Neural cell (in vitro differentiated cells): ENCODE data around the gene CCDC12. TPM values are rescaled to one million over a fixed set of nuclear protein-coding genes. Genes with fewer than 3 reads are reported as not detected.

Source experiments
- H2AFZ ChIP-seq: fragments of 200-600, 300-800 bp; sonication (generic), shearing (Covaris generic); 2 replicates; pipeline ENCODE4 v1.6.0; 2014; ENCODE audit warnings: low read depth, mild to moderate bottlenecking, antibody characterized with exemption, low read length, moderate library complexity
- H3F3A ChIP-seq: fragments of 200-600 bp; shearing (Covaris generic); 2 replicates; pipeline ENCODE4 v1.6.1; 2016; ENCODE audit warnings: mild to moderate bottlenecking, moderate library complexity, mixed read lengths, antibody characterized with exemption, low read length; ENCODE audit not compliant: insufficient read depth, poor library complexity, severe bottlenecking
- H3K27ac ChIP-seq: fragments of 200-600, 300-800 bp; sonication (generic), shearing (Covaris generic); 2 replicates; pipeline ENCODE4 v1.5.1; 2014; ENCODE audit warnings: mild to moderate bottlenecking, low read length, moderate library complexity
- H3K27me3 ChIP-seq: fragments of 300-800, 200-600 bp; sonication (generic), shearing (Covaris generic); 2 replicates; pipeline ENCODE4 v1.6.0; 2014; ENCODE audit warnings: mild to moderate bottlenecking, low read depth, low read length, moderate library complexity; ENCODE audit not compliant: insufficient read depth
- H3K36me3 ChIP-seq: fragments of 300-800, 200-600 bp; sonication (generic), shearing (Covaris generic); 2 replicates; pipeline ENCODE4 v1.5.1; 2014; ENCODE audit warnings: mild to moderate bottlenecking, antibody characterized with exemption, low read length, moderate library complexity; ENCODE audit not compliant: insufficient read depth
- H3K4me2 ChIP-seq: fragments of 300-800, 200-600 bp; sonication (generic), shearing (Covaris generic); 2 replicates; pipeline ENCODE4 v1.6.0; 2014; ENCODE audit warnings: mild to moderate bottlenecking, low read length
- H3K4me3 ChIP-seq: fragments of 300-800, 200-600 bp; sonication (generic), shearing (Covaris generic); 2 replicates; pipeline ENCODE4 v1.5.1; 2014; ENCODE audit warnings: mild to moderate bottlenecking, low read length, moderate library complexity
- H3K79me2 ChIP-seq: fragments of 200-600 bp; shearing (Covaris generic); replicated peaks from 2 replicates; pipeline ENCODE4 v1.6.0; 2014; ENCODE audit warnings: mild to moderate bottlenecking, low read length, moderate library complexity; ENCODE audit not compliant: insufficient read depth
- H3K9ac ChIP-seq: fragments of 300-800, 200-600 bp; sonication (generic), shearing (Covaris generic); 2 replicates; pipeline ENCODE4 v1.6.1; 2016; ENCODE audit warnings: mild to moderate bottlenecking, low read length, mixed read lengths
- H3K9me2 ChIP-seq: fragments of 200-600 bp; shearing (Covaris generic); 2 replicates; pipeline ENCODE4 v1.6.1; 2016; ENCODE audit warnings: mild to moderate bottlenecking, low read length, mixed read lengths; ENCODE audit not compliant: insufficient read depth
- H3K9me3 ChIP-seq: fragments of 200-600, 300-800 bp; sonication (generic), shearing (Covaris generic); 2 replicates; pipeline ENCODE4 v1.6.1; 2016; ENCODE audit warnings: mild to moderate bottlenecking, mixed run types, low read length, moderate library complexity, mixed read lengths
- H4K20me1 ChIP-seq: fragments of 200-600 bp; shearing (Covaris generic); 2 replicates; pipeline ENCODE4 v1.6.1; 2016; ENCODE audit warnings: mild to moderate bottlenecking, mixed run types; ENCODE audit not compliant: insufficient read depth
- CTCF ChIP-seq: fragments of 450-650 bp; IDR thresholded peaks from 2 replicates; pipeline ENCODE4 v1.5.1; 2014; ENCODE audit warnings: antibody characterized with exemption, mild to moderate bottlenecking, moderate library complexity; ENCODE audit not compliant: poor library complexity, severe bottlenecking
- EP300 ChIP-seq: fragments of 450-650 bp; conservative IDR thresholded peaks from 2 replicates; pipeline ENCODE4 v1.6.1; 2014; ENCODE audit warnings: antibody characterized with exemption, mild to moderate bottlenecking, moderate library complexity; ENCODE audit not compliant: poor library complexity, severe bottlenecking
- EZH2 ChIP-seq: fragments of 200-600, 300-800 bp; shearing (Covaris generic), sonication (generic); IDR thresholded peaks from 2 replicates; pipeline ENCODE4 v1.6.1; 2014; ENCODE audit warnings: antibody characterized with exemption, low read length, borderline replicate concordance, mild to moderate bottlenecking; ENCODE audit not compliant: insufficient read depth, poor library complexity, severe bottlenecking
- MXI1 ChIP-seq: fragments of 450-650 bp; conservative IDR thresholded peaks from 2 replicates; pipeline ENCODE4 v1.6.1; 2014; ENCODE audit warnings: antibody characterized with exemption, mild to moderate bottlenecking; ENCODE audit not compliant: poor library complexity, severe bottlenecking
- POLR2AphosphoS5 ChIP-seq: IDR thresholded peaks from 2 replicates; pipeline ENCODE4 v1.6.1; 2012
- RAD21 ChIP-seq: fragments of 450-650 bp; conservative IDR thresholded peaks from 2 replicates; pipeline ENCODE4 v1.6.1; 2014; ENCODE audit warnings: antibody characterized with exemption, mild to moderate bottlenecking, moderate library complexity
- REST ChIP-seq: IDR thresholded peaks from 2 replicates; pipeline ENCODE4 v1.6.1; 2012; ENCODE audit warnings: borderline replicate concordance
- SMC3 ChIP-seq: fragments of 450-650 bp; conservative IDR thresholded peaks from 2 replicates; pipeline ENCODE4 v1.6.1; 2014; ENCODE audit warnings: antibody characterized with exemption, mild to moderate bottlenecking, moderate library complexity; ENCODE audit not compliant: poor library complexity
- TAF1 ChIP-seq: IDR thresholded peaks from 2 replicates; pipeline ENCODE4 v1.6.1; 2012; ENCODE audit warnings: low read depth
- polyA plus RNA-seq: library from polyadenylated mRNA; depleted of rRNA; stranded (reverse); fragments of >200 nt; gene quantifications from 2 replicates; pipeline ENCODE4 v1.2.3, GENCODE V29; 2014

The CCDC12 gene
- polyA plus RNA-seq, 1 donor from 2014 or later = 46.4 TPM

GRCh38 chr3:46901591-46902187 lies 74.9 kb downstream of the CCDC12 start:
- H3K27ac ChIP-seq = no peak overlapping the region
- TF ChIP-seq EZH2 = no peak
- TF ChIP-seq EP300 = no peak
- no peak for TF ChIP-seq CTCF
- TF ChIP-seq RAD21 = no peak
- no peak for TF ChIP-seq POLR2AphosphoS5
- TF ChIP-seq MXI1 = no peak
- no peak for TF ChIP-seq REST
- no peak for TF ChIP-seq SMC3

GRCh38 chr3:46901061-46901460 lies 75.5 kb downstream of the CCDC12 start:
- H3K27ac ChIP-seq = no peak overlapping the region
- no peaks in the 10 kb centered on the region for H3K9me2 ChIP-seq
- no peak for TF ChIP-seq POLR2AphosphoS5
- no peak for TF ChIP-seq EZH2
- TF ChIP-seq CTCF = no peak
- TF ChIP-seq SMC3 = no peak
- TF ChIP-seq TAF1 = no peak
- no peak for TF ChIP-seq RAD21
- no peak for TF ChIP-seq MXI1
- TF ChIP-seq REST = no peak
- no peak for TF ChIP-seq EP300
- H3F3A ChIP-seq = no peaks in the 10 kb centered on the region
- H3K36me3 ChIP-seq = no peaks in the 10 kb centered on the region
- H3K4me2 ChIP-seq = no peak overlapping the region
- no peaks in the 10 kb centered on the region for H4K20me1 ChIP-seq
- H3K9ac ChIP-seq = no peak overlapping the region
- H3K9me3 ChIP-seq = no peaks in the 10 kb centered on the region
- no peaks in the 10 kb centered on the region for H3K79me2 ChIP-seq
- no peak overlapping the region for H2AFZ ChIP-seq
- H3K27me3 ChIP-seq = peaks cover 5% of the 10 kb centered on the region
- H3K4me3 ChIP-seq = no peak overlapping the region

More at GRCh38 chr3:46901591-46902187, 74.9 kb downstream of the CCDC12 start:
- H3K27me3 ChIP-seq = peaks cover 5% of the 10 kb centered on the region
- H3K9me3 ChIP-seq = no peaks in the 10 kb centered on the region
- H2AFZ ChIP-seq = no peak overlapping the region
- H3F3A ChIP-seq = no peaks in the 10 kb centered on the region
- H3K4me3 ChIP-seq = no peak overlapping the region
- no peaks in the 10 kb centered on the region for H3K36me3 ChIP-seq
- no peak overlapping the region for H3K9ac ChIP-seq
- no peaks in the 10 kb centered on the region for H3K79me2 ChIP-seq
- no peaks in the 10 kb centered on the region for H3K9me2 ChIP-seq
- H4K20me1 ChIP-seq = no peaks in the 10 kb centered on the region
- H3K4me2 ChIP-seq = no peak overlapping the region
